Measurements from ENCODE around the gene CYP2A7.
"Not testable (repeated sequence)": the region's sequence is repeated elsewhere in the genome, so short reads cannot be mapped to it uniquely, and the experiment has no call there.

CYP2A7 gene

DNA sequence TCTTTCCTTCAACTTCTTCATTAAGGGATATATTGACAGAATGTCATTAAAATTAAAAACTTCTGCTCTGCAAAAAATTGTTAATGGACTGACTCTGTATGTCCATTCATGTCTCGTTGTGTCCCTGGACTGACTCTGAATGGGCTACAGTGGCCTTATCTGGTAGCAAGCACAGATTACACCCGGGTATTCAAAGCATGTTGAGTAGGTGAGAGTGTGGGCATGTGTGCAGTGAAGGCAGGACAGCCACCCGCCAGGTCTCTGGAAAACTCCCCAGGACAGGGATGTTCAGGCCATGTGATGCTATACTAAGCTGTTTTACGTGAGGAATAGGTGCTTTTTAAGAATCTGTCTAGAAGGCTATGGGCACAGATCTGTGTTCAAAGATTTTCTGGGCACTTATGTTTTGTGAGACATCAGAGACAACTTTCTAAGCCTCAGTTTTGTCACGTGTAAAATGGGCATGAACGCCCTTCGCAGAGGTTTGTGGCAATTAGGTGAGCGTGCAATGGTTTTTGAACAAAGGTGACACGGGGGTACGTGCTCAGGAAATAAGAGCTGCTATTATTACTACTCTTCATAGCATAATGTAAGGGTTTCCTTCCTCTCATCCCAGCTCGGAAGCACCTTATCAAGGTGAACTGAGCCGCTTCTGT lies 38.9 kb downstream of the CYP2A7 start:
- DNase-seq (ENCODE audit: low read depth in 2 of 2) = not testable (repeated sequence)

DNA sequence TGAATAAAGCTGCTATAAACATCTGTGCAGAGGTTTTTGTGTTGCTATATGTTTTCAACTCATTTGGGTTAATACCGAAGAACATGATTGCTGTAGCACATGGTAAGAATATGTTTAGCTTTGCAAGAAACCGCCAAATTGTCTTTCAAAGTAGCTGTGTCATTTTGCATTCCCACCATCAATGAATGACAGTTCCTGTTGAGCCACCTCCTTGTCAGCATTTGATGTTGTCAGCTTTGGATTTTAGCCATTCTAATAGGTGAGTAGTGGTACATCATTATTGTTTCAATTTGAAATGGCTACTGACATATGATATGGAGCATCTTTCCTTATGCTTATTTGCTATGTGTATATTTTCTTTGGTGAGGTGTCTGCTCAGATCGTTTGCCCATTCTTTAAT lies 40.0 kb downstream of the CYP2A7 start:
- DNase-seq (ENCODE audit: low read depth in 2 of 2) = not testable (repeated sequence)

DNA sequence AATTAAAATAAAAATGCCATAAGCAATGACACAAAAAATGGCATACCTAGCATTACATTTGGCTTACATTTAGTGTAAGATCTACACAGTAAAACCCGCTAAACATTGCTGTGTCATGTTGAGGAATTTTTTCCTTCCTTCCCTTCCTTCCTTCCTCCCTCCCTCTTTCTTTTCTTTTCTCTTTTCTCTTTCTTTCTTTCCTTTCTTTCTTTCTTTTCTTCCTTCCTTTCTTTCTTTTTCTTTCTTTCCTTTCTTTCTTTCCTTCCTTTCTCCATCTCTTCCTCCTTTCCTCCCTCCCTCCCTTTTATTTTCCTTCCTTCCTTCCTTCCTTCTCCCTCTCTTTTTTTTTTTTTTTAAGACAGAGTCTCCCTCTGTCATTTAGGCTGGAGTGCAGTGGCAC lies 43.6 kb downstream of the CYP2A7 start:
- DNase-seq (ENCODE audit: low read depth in 2 of 2) = not testable (repeated sequence)

DNA sequence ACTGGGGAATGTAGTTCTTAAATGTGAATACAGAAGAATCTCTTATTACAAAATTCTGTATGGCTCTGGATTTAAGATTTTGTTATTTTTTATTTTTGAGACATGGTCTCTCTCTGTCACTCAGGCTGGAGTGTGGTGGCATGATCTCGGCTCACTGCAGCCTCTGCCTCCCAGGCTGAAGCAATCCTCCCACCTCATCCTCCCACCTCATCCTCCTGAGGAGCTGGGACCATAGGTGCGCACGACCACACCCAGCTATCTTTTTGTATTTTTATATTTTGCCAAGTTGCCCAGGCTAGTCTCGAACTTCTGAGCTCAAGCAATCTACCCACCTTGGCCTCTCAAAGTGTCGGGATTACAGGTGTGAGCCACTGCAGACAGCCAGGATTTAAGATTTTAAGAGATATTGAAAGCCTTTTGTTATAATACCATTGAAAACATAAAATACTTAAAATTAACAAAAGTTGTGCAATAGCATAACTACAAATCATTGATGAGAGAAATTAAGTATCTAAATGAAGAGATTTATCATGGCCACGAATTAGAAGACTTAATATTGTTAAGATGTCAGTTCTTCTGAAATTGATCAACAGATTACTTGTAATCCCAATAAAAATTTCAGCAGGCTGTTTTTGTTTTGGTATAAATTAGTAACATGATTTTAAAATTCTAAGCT lies 45.1 kb downstream of the CYP2A7 start:
- DNase-seq (ENCODE audit: low read depth in 2 of 2) = no peak

DNA sequence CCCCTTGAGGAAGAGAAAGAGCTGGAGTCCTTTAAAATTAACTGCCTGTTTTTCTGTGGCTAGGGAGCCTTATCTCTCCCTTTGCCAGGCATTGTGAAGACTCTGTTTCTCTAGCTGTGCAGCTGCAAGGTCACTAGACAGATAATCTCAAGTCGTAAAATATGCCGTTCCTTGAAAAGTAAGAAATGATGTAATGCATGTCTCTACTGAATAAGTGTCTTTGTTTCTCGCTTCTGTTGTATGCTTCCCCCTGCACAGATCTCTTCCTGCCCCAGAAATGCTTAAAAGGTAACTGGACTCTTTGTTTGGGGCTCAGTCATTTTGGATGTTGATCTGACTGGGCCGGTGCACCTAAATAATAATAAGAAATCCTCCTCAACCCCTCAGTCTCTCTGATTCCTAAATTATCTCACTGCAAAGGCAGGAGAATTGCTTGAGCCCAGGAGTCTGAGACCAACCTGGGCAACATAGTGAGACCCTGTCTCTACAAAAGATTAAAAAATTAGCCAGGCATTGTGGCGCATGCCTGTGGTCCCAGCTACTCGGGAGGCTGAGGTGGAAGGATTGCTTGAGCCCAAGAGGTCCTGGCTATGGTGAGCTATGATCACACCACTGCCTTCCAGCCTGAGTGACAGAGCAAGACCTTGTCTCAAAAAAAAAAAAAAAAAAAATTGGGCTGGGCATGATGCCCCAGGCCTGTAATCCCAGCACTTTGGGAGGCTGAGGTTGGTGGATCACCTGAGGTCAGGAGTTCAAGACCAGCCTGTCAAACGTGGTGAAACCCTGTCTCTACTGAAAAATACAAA lies 48.1 kb downstream of the CYP2A7 start:
- DNase-seq (ENCODE audit: low read depth in 2 of 2) = not testable (repeated sequence)

DNA sequence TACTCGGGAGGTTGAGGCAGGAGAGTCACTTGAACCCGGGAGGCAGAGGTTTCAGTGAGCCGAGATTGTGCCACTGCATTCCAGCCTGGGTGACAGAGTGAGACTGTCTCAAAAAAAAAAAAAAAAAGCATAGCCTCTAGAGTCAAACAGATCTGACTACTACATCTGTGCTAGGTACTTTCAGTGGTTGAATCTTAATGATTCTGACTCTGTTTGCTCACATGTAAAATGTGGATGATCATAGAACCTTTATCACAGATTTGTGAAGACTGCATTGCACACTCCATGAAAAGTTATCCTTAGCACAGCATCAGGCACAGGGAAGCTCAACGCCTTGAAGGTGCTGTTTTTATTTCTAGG lies 49.6 kb downstream of the CYP2A7 start:
- not testable (repeated sequence) for DNase-seq (ENCODE audit: low read depth in 2 of 2)

DNA sequence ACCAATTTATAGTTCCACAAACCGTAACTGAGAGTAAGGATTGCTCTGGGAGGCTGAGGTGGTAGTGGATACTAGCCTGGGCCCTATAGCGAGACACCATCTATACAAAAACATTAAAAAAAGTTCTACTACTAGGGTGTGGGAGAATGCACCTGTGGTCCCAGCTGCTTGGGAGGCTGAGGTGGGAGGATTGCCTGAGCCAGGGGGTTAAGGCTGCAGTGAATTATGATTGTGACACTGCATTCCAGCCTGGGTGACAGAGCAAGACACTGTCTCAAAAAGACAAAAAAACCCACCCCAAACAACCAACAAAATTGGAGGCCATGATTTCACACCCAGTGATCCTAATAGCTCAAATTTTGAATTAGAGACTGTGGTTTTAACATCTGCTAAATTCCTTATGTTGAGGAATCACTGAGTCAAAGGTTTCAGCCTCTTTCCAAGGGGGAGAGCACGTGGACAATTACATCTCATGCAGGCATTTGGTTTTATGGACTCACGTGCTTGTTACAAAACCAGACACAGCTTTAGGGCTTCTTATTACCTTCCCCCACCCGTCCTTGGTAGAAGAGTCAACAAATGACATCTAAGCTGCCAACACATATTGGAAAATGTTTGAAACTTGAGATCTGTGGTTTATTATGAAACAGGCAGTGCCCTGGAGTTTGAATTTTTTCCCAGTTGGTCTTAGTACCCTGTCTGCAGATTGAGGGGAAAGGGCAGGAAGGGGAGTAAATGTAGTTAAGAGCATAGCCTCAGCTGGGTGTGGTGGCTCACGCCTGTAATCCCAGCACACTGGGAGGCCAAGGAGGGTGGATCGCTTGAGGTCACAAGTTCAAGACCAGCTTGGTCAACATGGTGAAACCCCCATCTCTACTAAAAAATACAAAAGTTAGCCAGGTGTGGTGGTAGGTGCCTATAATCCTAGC lies 50.3 kb downstream of the CYP2A7 start:
- DNase-seq (ENCODE audit: low read depth in 2 of 2) = no peak

DNA sequence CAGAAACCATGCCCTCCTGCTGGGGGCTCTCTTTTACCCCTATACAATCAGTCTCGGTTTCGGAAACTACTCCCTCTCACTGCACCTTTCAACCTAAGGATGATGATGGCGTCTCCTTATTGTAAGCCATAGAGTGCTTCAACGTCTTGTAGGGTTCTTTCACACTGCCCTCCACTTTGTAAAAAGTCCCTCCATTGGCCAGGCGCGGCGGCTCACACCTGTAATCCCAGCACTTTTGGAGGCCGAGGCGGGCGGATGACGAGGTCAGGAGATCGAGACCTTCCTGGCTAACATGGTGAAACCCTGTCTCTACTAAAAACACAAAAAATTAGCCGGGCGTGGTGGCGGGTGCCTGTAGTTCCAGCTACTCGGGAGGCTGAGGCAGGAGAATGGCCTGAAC lies 51.3 kb downstream of the CYP2A7 start:
- DNase-seq (ENCODE audit: low read depth in 2 of 2) = not testable (repeated sequence)

DNA sequence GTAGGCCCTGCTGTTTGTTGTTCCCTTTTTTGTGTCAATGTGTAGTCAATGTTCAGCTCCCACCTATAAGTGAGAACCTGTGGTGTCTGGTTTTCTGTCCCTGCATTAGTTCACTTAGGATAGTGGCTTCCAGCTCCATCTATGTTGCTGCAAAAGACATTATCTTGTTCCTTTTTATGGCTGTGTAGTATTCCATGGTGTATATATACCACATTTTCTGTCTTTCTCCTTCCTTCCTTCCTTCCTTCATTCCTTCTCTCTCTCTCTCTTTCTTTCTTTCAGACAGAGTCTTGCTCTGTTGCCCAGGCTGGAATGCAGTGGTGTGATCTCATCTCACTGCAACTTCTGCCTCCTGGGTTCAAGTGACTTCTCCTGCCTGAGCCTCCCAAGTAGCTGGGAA lies 52.8 kb downstream of the CYP2A7 start:
- no peak for DNase-seq (ENCODE audit: low read depth in 2 of 2)

DNA sequence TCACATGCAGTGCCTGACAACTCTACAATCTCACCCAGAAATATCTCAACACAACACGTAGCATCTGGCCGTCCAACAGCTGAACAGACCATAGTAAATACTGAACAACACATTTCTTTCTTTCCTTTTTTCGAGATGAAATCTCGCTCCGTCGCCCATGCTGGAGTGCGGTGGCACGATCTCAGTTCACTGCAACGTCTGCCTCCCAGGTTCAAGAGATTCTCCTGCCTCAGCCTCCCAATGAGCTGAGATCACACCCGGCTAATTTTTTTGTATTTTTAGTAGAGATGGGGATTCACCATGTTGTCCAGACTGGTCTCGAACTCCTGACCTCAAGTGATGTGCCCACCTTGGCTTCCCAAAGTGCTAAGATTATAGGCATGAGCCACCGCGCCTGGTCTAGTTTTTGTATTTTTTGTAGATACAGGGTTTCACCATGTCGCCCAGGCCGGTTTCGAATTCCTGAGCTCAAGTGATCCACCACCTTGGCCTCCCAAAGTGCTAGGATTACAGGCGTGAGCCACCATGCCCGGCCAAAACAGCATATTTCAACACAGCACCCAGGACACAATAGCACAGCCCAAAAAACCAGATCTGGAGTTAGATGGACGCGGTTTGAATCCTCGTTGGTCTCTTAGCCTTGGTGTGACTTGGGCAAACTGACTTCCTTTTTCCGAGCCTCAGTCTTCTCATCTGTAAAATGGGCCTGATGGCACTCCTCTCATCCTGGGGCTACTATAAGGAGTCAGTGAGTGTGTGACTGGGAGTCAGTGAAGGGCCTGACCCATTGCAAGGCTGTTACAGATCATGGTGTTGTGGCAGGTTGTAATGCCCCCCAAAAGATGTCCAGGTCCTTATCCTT lies 54.4 kb downstream of the CYP2A7 start:
- no peak for DNase-seq (ENCODE audit: low read depth in 2 of 2)

DNA sequence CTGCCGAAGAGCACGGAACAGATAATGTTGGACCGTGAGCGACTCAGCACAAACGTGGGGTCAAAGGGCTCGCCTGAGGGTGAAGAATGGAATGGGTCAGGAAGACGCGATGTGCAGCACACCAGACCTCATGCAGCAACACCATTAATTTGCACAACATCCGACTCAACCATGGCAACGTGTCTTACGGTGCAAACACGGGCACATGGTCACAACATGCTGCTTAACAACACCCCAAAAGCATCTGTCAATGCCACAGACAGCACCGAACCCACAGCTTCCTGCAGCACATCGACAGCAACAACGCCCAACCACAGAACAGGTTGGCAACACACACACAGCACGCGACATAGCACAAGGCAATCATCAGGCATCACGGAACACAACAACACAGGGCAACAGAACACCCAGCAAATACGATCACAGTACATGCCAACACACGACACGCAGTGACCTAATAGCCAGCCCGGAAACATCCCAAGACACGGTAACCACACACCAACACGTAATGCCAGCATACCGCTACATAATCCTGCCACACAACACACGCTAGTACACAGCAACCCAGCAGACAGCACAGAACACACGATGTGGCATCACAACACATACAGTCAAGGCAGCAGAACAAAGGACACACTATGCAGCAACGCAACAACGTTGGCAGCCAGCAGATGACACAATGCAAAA lies 55.2 kb downstream of the CYP2A7 start:
- not testable (repeated sequence) for DNase-seq (ENCODE audit: low read depth in 2 of 2)

DNA sequence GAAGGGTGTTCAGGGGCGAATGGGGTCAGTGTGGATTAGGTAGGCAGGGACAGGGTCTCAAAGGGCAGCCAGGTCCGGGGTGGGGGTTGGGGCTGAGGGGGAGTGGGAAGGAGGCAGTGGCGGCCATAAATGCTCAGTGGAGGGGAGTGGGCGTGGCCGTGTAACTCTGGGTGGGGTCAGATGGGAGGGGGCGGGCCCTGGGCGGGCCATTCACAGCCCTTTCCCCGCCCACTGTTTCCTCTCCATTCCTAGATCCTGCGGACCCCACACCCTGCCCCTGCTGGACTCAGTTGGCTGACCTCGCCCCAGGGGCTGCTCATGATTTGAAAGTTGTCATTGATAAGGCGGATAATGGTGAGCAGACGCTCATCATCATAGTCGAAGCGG lies 55.7 kb downstream of the CYP2A7 start:
- DNase-seq (ENCODE audit: low read depth in 2 of 2) = not testable (repeated sequence)

DNA sequence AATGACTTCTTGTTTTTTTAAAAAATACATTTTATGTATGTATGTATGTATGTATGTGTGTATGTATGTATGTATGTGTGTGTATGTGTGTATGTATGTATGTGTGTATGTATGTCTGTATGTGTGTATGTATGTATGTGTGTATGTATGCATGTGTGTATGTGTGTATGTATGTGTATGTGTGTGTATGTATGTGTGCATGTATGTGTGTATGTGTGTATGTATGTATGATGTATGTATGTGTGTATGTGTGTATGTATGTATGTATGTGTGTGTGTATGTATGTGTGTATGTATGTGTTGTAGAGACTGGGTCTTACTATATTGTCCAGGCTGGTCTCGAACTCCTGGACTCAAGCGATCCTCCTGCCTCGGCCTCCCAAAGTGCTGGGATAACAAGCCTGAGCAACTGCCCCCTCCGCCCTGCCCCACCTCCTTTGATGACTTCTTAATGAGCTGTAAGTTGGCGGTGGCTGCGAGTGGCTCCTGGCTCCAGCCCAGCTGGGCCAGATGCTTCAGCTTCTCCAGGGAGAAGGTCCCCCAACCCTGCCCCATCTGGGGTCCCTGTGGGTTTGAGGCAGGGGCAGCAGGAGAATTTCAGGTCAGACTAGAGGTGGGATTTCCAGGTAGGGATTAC lies 56.5 kb downstream of the CYP2A7 start:
- DNase-seq (ENCODE audit: low read depth in 2 of 2) = not testable (repeated sequence)

Measured in stimulated activated CD8-positive, alpha-beta memory T cell treated with anti-CD3 and anti-CD28 coated beads, Interleukin-2, amount 100 ng/mL, for 48 hours (primary cell).